GM18907 (cell line): ENCODE data around the gene MED12L.

Experiments used
- ATAC-seq: cut with Tn5 transposase; IDR thresholded peaks from one replicate; pipeline ENCODE4 v1.9.1; 2021; ENCODE audit warnings: mild to moderate bottlenecking, moderate library complexity; ENCODE audit not compliant: unreplicated experiment

MED12L gene

DNA sequence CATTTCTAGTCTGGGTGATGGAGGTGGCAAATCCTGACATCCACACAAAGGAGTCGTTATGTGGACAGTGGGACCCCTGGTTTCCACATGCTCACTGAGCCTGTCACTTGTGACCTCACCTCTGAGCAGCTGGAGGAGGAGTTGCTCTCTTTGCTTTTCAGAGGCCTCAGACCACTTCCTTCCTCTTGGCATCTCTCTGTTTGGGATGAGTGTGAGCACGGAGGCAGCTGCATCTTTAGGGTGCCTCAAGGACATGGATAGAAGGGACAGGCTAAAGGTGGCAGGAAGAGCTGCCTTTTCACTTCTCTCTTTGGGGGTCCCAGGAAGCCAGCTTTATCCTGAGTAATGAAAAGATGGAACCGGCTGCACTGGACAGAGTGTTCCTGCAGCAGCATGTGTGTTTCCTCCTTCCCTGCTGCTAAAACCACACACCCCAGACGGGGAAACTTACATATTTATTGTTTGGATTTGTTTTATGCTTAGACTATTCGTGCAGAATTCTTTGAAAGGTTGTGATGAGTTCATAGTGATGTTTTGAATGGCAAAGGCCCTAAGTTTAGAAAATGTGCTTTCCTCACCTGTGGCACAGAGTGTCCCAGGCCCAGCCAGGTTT is 85.8 kb downstream of the MED12L start:
- ATAC-seq = peak; percentile 83

DNA sequence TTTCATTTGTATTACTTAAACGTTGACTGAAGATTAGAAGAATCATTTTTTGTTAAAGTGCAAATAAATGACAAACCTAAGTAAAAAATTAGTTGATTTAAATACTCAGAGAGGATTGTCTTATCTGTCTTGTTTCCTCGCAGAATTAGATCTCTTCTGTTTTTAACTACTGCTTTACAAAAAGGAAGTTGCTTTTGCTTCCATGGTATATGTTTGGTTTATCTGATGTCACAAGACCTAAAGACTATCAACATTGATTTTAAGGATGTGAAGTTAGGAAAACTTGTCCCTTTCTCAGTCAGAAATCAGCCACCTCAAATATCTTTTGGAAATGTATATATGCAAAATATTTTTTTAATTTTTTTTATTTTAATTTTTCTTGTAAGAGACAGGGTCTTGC is 88.9 kb downstream of the MED12L start:
- no peak for ATAC-seq

DNA sequence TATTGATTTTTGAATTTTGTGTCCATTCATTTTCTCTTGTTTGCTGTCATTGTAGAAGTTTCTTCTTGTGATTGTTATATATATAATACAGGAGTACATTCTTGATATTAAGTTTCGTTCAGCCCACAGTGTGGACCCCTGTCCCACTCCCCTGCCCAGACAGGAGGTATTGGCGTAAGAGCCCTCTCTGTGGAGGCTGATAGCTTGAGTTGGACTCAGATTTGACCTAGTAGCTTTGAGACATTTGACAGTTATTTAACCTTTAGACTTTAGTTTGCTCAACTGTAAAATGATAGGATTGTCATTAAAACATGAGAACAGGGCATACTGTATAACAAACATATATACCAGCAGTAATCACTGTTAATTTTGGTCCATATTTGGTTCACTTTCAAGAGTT is 90.5 kb downstream of the MED12L start:
- no peak for ATAC-seq

DNA sequence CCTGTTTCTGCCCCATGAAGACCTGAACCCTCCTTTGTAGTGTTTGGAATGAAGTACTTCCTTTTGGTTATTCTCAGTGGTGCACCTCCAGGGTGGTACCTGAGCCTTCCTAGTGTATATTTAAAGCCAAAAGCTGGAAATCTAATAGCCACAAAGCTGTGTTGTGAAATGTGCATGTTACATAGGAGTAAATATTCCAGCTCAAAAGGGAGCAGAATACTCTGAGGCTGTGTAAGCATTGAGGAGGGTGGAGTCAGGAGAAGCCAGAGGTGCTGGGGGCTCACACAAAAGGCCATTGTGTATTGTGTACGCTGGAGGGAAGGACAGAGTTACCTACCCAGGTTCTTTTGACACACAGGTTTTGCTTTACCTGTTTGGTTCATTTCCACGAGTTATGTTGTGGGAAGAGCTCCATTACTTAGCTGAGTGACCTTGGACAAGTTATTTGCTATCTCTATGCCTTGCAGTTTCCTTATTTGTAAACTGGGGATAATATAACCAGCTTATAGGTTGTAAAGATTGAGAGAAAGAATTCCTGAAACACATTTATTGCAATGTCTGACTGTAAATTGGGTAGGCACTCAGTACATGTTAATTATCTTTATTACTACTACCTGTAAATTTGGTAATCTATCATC is 92.9 kb downstream of the MED12L start:
- ATAC-seq = no peak

DNA sequence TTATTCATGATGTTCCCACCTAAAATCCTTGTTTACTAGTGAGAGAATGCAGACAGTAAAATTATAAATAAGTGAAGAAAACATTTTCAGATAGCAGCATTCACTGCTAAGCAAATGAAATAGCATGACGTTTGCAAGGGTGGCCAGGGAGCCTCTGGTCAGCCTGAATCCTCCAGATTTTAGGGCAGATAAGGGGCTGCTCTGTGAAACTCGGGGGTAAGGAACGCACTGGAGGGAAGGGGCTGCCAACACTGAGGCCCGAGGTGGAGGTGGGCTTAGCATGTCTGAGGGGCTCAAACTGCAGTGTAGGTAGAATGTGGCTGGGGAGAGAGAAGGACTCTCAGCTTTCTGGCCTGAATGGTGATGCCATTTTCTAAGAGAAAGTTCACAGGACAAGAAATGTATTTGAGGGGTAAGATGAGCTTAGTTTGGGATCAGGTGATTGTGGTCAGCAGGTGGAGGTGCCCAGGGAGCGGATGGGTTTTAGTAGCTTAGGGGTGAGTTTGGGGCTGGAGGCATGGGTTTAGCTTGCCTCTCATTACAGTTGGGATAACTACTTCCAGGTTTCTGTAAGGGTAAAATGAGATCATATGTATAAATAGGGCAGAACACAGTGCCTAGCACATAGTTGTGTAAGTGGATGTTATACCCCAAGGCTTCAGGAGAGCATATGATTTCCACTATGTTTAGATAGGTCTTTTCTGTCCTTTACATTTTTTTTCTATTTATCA is 97.0 kb downstream of the MED12L start:
- ATAC-seq = no peak

DNA sequence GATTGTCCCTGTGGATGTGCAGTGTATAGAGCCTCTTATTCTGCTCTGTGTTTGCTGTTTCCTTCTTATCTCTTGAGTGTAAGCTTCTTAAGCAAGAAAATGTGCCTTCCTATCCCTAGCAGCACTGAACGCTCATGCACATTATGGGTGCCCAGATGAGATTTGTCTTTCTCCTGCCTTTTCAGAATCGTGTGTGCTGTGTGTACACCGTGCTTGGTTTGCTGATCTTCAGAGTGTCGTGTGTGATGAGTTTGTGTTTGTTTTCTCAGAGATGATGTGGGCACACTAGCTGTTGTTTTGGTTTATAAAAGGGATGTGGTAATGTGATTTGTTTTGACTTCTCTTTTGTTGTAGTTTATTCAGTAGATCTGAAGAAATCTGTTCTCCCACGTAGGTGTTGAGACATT is 97.8 kb downstream of the MED12L start:
- no peak for ATAC-seq

DNA sequence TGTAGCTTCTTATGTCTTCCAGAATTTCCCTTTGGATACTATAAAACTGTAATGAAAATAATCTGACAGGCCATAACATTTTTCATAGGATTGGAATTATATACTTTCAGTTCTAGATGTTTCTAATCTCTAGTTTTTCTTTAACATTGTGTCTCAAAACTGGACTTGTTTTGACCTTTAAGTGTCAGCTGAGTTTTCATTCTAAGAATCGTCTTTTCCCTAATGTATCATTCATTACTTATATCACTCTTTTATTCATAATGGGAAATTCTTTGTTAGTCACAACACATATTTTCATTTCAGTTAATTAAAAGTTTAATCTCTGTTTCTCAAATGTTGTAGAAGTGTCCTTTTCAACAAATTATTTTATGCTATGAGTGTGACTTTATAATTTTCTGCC is 105.6 kb downstream of the MED12L start:
- no peak for ATAC-seq

DNA sequence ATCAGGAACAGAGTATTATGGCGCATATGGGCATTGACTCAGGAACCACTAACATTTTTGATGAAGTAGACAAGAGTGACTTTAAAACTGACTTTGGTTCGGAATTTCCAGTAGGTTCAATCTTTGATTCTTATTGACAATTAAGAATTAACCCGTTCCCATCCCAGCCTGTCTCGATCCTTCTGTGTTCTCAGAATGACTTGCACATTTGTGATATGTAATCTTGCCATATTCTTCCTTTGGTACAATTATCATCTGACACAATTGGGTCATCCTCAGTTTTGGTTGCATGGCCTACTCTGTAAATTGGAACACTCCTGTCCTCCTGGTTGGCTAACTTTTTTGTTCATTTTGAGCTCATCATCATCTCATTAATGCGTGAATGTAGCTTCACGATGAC is 107.1 kb downstream of the MED12L start:
- ATAC-seq = no peak

DNA sequence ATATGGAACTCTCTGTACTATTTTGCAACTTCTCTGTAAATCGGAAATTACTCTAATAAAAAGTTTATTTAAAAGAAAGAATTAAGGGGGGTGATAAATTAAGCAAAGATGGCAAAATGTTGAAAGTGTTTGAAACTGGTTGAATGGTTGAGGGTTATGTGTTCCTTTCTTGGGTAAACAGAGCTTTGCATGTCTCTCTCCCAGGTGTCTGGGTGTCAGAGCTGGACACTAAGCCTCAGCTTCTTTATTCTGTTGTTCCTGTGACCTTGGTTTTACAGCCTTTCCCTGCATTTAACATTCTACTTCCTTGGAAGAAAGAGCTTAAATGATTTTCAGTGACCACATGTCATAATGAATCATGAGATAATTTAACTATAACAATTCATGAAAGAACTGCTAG is 110.4 kb downstream of the MED12L start:
- no peak for ATAC-seq

DNA sequence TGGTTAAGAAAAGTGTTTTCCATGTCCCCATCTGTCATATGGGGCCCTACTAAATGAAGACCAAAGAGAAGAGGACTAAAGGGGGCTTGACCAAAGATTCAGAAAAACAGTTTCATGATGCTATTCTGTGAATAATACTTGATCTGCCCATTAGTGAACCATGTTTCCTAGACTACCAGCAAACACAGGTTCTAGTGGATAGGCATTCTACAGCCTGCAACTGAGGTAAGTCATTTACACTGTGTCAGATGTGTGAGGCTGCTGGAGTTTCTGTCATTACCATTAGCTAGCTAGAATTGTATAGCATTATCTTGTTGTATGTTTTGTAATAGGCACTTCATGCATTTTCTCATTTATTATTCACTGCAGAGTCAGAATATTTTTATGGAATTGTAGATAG is 111.0 kb downstream of the MED12L start:
- ATAC-seq = no peak

DNA sequence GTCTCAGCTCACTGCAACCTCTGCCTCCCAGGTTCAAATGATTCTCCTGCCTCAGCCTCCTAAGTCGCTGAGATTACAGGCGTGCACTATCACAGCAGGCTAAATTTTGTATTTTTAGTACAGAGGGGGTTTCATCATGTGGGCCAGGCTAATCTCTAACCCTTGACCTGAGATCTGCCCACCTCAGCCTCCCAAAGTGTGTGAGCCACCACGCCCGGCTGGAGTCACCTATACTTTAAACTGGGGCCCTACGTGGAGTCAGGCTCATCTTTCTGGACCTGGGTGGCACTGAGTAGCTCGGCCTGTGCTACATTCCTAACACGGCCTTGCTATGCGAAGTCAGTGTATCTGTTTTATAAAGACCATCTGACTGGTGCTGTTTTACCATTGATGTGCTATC is 111.8 kb downstream of the MED12L start:
- no peak for ATAC-seq

DNA sequence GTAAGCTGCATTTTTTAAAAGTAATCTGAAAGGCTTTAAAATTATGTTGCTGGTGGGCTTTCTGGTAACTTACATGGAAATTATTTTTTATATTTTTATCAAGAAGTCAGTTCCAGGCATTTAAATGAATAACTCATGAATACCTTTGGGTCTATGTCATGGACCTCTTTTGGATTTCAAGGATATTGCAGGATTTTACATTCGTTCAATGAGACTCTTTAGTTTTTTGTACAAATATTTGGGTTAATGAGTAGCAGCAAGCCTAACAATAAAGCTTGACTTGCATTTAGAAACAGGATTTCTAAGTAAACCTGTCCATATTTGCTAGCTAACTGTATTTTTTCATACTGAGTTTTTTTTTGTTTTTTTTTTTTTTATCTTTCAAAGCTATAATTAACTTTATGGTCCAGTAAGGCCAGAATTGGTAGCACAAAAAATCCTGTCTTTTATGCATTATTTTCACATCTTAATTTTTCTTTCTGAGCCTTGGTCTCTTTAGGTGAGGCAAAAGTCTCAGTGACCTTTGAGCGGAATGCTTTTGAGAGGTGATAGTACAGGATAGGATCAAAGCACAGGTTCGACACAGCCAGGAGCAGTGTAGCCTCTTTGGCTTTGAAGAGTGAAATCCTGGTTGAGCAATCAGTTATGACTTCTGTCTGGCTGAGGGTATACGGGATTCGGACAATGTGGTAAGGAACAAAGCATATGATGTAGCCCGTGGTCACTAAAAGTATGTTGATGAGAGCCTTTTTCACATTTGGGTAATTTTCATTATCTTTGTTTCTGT is 112.7 kb downstream of the MED12L start:
- ATAC-seq = no peak

DNA sequence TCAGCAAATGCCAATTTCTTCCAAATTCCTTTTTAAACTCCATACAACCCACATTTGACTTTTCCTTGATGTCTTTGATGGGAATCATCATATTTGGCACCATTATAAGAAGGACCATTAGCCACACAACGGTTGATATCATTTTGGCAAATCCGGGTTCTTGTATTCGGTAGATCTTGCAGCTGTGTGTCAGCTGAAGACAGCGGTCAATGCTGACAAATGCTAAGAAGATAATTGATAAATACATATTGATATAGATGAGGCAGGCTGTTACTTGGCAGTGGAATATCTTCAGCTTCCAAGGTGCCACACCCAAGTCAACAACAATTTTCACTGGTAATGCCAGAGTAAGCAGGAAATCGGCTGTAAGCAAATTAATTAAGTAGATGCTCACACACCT is 113.4 kb downstream of the MED12L start:
- no peak for ATAC-seq

DNA sequence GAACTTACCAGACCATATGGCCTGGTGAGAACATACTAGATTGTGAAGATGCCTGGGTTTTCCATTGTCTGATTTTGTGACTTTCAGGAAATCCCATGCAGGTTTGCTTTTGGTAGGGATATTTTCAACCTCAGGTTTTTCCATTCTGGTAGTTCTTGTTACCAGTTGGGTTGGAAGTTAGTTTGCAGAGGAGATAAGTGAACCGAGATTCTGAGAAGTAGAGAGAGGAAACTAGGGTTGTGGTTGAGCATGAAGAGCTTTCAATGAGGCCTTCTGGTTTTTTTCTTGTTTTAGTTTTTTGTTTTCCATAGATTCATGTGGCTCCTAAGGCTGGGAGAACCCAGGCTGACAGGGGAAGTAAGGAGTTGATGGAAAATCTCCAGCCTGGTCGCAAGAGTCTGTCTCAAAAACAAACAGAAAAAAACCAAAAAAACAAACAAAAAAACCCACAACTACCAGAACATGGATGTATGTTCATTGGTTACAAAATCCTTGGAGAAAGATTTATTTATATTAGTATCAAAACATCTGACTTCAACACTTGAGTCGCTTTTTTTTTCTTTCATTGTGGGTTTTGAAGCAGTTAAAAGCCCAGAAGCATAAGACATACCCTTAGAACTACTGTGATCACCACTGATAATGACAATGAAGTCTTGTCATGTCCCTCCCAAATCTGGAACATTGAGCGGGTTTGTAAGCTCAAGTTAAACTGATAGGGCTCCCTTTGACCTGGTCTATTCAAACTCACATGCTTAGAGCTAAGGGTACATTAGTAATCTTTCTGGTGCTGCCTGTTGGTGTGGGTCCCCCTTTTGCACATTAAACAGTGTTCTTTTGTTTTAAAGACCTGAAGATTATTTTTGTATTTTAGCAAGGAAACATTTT is 114.3 kb downstream of the MED12L start:
- ATAC-seq = no peak

DNA sequence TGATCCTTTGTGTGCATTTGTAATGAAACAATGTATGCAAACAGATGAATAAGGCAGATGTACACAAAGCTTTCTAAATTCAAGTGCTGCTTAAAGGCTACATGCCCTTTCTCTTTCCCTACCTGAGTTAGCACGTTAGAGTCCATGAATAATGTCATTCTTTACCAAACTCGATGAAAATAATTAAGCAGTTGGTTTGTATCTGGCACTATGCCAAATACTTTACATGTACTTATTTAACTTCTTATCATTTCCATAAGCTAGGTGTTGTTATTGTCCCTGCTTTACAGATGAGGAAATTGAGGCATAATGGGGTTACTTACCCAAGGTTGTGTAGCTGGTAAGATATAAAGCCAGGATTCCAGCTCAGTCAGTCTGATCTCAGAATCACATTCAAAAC is 115.1 kb downstream of the MED12L start:
- ATAC-seq = no peak

DNA sequence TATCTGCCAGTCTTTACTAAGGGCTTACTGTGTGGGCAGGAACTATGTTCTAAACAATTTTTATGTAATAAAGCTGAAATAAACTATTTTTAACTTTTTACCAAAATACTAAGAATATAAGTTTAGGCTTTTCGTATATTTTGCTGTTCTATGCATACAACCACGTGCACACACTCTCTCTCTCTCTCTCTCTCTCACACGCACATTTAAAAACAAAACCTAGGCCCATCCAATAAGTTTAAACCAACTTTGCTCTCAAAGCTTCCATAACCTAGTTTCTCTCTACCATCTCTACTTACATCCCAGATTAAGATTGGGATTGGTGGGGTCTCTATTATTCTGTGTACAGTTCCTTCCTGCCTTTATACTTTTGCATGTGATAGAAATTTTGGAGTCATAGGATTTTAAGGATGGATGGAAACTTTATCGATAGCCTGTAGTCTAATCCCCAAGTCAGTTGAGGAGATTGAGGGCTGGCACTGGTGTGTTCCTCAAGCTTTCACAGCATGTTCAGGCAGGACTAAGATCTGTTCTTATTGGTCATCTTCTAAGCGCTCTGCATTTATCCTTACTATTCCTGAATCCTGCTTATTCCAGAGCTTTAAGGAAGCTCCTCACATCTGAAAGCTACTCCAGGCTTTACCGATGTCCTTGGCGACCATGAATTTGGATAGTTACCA is 115.7 kb downstream of the MED12L start:
- no peak for ATAC-seq

DNA sequence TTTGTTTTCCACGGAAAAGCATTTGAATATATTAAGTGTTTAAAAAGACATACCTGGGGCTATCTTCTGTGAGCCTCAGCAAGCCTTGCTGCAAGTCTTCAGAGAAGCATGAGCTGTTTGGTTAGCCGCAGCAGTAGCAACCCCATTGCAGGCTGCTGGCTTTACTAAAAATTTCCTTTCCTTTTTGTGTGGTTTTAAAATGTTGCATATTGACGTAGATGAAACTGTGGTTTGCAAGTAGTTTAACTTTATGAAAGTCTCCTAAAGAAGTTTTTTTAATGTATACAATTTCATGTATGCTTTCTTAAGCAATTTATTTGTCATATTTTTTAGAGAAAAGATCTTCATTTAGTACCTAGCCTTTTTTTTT is 117.6 kb downstream of the MED12L start, which contains the start of gene GPR171:
GPR171 (minus strand) TSS at position 166 of the 370 bp plus-strand sequence. CDS start 3,830 bp downstream, outside the sequence.
- ATAC-seq = peak; percentile 92

DNA sequence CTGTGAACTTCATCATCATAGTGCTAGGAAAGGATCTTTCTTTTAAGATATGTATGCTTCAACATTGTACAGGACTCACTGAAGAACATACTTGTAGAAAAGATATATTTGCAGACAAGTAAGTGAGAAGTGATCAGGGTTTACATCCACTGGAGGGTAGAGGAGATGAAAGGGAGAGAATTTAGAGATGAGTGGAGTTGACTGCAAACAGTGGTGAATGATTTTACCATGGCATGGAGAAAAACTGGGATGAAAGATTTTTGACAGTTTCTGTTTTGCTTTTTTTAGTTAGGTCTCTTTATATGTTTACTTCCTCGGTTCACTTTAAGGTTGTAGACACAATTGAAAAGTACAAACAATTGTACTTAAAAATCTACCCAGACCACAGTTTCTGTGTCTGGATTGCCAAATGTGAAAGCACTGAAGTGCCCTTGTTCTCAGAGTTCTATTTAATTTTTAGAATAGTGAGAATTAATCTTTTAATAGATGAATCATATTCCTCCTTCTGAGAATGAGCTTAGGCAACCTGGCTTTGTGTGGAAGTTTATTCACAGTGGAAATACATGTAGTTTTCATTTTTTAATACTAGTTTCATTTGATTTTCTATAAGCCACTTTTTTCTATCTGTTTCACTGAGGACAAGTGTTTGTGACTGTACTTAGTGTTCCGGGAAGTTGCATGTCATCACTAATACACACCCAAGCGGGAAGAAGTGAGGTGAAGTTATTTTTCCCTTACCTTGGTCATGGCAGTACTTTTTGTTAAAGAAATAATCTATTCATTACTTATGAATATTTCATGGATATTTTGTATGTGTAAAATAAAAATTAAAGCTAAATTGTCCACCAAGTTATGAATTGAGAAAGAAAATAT is 119.3 kb downstream of the MED12L start:
- ATAC-seq = no peak

DNA sequence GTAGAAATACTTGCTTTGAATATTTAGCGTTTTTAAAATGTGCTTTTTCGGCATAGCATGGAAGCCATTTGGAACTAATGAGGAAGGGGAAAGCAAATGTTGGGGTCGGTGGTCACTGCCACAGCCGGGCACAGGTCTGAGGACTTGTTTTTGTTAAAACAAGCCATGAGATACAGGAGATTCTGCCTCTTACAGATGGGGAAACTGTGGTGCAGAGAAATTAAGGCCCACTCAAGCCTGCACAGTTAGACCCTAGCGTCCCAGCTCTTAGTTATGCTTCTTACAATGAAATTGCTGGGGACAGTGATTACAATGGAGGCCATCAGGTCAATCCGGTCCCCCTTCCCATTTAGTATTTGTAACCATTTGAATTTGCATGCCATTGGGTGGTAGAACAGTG is 120.0 kb downstream of the MED12L start:
- ATAC-seq = no peak
